Measurements from ENCODE around the gene LRSAM1.
A peak's percentile ranks its signal among the peaks of the same experiment; 100 is the strongest.

LRSAM1 gene

DNA sequence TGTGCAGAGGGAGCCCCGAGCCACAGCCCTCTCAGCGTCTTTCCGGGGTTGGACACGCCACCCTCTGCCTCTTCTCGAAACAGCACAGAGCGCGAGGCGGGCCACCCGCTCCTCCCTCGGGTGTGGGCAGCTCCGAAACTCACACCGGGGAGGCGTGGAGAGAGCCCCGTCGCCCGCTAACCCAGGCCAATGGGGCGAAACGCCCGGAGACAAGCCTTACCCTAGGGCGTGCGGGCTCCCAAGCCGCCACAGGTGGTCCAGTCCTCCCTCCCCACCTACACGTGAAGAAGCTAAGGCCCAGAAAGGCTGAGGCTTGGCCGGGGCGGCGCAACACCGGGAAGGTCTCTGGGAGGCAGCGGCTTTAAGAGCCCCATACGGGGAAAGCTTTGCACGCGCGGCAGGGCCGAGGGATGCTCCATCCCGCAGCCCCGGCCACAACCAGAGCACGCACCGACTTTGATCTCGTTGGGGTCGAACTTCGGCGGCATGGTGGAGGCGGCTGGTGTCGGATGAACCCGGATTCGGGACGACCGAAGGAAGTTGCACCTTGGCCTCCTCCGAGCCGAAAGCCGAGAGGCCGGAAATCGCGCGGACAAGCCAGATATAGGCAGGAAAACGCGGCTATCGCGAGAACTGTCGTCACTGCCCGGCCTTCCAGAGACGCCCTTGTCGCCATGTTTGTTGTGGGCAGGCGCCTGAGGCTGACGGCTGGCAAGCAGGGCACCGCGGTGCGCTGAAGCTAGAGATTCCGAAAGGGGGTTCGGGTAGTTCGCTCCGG lies at the start of gene LRSAM1, which contains the start of gene RPL12:
Gene LRSAM1 (plus strand): TSS at position 681 of the 778 bp plus-strand sequence. CDS start 3,018 bp downstream, outside the sequence.
Gene RPL12 (minus strand): TSS at position 577 of the 778 bp plus-strand sequence. CDS start 89 bp downstream, at position 488.
- DNase-seq: peak; percentile 99
- ATAC-seq: peak; percentile 57

DNA sequence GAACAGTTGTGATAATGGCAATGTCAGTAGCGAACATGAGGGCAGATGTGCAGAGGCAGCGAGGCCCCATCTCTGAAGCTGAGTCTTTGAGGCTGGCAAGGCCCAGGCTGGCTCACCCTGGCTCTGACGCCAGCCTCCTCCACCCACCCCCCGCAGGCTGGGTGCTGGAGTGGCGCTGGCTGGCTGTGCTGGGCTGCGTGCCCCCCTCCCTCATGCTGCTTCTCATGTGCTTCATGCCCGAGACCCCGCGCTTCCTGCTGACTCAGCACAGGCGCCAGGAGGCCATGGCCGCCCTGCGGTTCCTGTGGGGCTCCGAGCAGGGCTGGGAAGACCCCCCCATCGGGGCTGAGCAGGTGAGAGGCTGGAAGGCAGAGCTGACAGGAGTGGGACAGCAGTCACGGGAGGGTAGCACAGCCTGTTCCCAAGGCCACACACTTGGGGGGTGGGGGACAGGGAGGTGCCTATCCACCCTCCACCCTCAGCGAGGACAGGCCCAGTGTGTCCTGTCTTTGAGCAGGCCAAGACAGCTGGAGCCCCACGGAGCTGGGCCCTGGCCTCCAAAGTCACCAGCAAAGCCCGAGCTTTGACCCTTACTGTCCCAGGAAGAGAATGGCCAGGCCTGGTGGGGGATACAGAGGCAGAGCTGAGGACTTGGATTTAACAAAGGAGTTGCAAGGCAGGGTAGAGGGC lies 48.8 kb upstream of the LRSAM1 start:
- DNase-seq: no peak
- ATAC-seq: no peak

DNA sequence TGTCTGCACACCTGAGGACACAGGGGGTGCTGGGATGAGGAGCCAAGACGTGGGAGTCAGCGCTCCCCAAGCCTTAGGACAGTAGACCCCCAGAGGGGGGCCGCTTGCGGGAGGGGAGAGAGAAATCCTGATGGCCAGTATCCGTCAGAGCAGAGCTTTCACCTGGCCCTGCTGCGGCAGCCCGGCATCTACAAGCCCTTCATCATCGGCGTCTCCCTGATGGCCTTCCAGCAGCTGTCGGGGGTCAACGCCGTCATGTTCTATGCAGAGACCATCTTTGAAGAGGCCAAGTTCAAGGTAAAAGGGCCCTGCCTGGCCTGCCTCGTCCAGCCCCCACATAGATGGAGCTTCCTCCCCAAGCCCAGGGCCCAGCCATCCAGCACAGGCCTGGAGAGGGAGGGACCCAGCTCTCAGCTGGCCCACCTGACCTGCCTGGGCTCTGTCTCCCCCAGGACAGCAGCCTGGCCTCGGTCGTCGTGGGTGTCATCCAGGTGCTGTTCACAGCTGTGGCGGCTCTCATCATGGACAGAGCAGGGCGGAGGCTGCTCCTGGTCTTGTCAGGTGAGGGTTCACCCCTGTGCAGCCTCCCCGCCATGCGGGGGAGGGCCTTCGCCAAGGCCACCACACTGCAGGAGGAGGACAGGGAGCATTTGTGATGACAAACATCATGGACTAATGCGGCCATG lies 47.7 kb upstream of the LRSAM1 start:
- no peak for ATAC-seq
- DNase-seq: no peak

DNA sequence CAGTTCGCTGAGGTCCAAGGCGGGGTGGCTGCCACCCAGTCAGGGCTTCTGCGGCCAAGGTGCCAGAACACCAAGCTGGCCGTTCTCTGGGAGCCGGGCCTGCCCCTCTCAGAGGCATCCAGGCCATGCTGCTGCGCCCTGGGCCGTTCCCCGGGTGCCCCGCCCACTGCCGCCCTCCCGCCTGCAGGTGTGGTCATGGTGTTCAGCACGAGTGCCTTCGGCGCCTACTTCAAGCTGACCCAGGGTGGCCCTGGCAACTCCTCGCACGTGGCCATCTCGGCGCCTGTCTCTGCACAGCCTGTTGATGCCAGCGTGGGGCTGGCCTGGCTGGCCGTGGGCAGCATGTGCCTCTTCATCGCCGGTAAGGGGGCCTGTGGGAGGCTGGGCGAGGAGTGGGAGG lies 46.7 kb upstream of the LRSAM1 start:
- DNase-seq: no peak
- ATAC-seq: no peak

DNA sequence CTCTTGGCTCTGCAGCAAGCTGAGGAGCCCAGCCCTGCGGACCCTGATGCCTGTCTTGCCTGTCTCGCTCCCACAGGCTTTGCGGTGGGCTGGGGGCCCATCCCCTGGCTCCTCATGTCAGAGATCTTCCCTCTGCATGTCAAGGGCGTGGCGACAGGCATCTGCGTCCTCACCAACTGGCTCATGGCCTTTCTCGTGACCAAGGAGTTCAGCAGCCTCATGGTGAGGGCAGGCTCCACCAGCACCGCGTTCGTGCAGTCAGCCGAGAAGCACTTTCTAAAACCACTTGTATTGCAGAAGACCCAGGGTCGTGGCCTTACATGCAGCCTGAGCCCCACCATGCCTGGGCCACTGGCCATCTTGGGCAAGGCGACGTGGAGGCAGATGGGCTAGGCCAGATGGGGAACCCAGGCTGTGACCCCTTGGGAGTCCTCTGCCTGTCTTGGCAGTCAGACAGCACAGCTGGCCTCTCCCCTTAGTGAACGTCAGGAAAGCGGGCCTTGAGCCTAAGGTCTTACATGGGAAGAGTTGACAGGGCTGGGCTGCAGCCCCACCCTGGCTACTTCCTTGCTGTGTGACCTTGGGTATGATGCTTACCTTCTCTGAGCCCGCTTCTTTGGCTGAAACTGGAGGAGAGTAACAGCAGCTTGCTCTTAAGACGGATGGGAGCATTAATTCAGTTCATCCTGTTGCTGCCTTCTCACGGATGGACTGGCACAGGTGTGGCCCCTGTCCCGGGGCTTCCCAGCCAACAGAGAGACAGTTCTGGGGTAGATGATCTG lies 45.8 kb upstream of the LRSAM1 start:
- ATAC-seq: no peak
- DNase-seq: no peak

- no peak for ATAC-seq
- no peak for DNase-seq
Measured at GRCh38 chr9:127406799-127407491, 44.4 kb upstream of the LRSAM1 start.

- DNase-seq (no peak), ATAC-seq (no peak)
Measured at GRCh38 chr9:127407492-127407843, 43.8 kb upstream of the LRSAM1 start.

DNA sequence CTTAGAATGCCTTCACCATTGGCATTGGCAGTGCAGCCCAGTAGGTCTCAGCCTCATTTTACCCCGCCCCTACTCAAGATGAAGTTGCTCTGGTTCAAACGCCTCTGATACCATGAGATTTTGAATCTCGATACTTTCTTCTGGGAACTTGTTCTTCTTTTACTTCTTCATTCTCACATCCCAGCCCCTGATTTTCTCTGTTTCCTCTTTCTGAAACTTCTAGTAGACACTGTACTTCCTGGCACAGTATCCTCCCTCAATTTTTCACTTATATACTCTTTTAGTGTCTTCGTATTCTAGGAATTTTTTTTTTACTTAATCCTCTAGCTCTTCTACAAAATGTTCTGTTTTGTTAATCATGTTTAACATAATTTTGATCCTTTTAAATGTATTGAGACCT lies 40.2 kb upstream of the LRSAM1 start:
- no peak for ATAC-seq
- DNase-seq: no peak

GRCh38 chr9:127415141-127415540 lies 36.2 kb upstream of the LRSAM1 start:
- ATAC-seq: no peak
- DNase-seq: no peak

DNA sequence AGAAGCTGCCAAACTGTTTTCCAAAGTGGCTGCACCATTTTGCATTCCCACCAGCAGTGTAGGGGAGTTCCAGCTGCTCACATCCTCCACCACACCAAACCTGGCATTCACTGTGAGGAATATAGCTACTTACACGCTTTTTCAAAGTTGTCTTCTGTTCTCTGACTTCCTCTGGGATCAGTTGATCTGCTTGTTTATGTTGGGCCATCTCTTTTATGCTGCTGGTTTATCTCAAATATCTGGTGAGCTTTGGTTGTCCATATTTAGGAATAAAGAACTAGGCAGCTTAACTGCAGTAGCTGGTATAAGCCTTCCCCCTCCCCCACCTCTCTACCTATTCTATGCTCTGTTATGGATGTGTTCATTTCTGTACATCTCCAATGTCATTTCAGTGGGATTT lies 35.7 kb upstream of the LRSAM1 start:
- ATAC-seq (no peak), DNase-seq (no peak)

GRCh38 chr9:127417131-127418036 lies 33.9 kb upstream of the LRSAM1 start:
- DNase-seq (no peak), ATAC-seq (peak; percentile 29)

DNA sequence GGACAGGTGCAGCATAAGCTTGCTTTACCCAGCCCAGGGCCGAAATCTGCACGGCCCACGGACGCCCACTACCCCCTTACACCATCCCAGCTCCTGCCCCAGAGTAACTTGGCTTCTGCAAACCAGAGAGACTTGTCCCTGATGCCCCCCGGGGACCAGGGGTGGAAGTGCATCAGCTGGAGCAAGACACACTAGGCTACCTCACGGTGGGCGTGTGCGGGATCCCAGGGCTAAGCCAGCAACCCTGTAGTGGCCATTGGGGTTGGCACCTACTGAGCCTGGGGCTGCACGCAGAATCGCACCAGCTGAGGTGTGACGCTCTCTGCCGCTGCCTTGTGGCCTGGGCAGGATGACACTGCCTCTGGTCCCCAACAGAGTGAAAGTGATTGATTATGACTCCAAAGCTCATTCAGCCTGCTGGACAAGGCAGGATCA lies 33.3 kb upstream of the LRSAM1 start:
- peak; percentile 63 for ATAC-seq
- DNase-seq: peak; percentile 55

DNA sequence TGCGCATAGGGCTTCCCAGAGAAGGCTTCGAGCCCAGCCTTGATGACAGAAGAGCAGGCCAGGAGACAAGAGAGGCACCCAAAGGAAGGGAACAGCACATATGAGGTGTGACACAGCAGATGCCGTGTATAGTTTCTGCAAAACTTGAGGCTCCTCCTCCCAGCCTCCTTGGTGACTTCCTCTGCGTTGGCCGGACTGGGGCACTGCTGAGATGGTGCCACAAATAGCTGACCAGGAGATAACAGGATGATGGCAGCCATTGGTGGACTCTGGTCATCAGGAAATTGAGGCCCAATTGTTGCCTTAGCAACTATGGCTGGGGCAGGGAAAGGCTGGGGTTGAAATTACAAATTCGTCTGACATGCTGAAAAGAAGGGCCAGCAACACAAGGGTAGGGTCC lies 32.0 kb upstream of the LRSAM1 start:
- ATAC-seq: no peak
- no peak for DNase-seq

DNA sequence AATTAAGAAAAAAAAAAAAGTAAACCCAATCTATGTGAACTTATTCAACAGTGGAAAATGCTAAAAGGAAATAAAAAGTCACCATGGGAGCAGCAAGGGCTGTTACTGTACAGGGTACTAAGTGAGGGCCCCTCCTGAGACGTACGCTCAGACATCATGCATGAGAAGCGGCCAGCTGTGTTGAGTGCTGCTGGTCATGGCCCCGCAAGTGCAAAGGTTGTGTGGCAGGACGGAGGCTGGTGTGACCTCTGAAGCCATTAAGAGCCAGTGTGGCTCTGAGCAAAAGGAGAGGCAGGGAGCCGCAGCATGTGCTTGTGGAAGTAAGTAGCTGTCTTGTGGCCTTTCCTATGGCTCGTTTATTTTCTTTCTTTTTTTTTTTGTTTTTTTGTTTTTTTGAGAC lies 30.3 kb upstream of the LRSAM1 start:
- ATAC-seq: no peak

DNA sequence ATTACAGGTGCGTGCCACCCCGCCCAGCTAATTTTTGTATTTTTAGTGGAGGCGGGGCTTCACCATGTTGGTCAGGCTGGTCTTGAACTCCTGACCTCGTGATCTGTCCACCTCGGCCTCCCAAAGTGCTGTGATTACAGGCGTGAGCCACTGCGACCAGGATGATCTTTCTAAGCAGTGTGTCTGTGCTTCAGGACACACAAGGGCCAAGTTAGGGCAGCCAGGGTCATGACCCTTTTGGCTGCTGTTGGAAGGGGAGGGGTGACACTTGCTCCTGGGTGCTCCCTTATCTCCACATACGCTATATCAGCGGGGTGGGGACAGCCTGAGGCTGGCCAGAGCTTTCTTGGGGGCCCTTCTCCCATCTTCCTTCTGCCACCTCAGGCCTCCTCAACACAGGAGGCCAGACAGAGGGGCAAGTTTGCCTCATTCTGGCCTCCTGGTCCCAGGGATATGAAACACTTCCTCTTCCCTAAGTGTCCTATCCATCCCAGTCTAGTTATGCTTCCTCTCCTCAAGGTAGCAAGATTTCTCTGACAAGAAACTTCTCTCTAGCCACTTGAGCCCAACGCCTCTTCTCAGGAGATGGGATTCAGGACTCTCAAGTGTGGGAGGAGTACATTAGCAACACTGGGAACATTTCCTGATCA lies 29.1 kb upstream of the LRSAM1 start:
- ATAC-seq (no peak), DNase-seq (no peak)

More for the DNA sequence above, 30.3 kb upstream of the LRSAM1 start:
- no peak for DNase-seq

DNA sequence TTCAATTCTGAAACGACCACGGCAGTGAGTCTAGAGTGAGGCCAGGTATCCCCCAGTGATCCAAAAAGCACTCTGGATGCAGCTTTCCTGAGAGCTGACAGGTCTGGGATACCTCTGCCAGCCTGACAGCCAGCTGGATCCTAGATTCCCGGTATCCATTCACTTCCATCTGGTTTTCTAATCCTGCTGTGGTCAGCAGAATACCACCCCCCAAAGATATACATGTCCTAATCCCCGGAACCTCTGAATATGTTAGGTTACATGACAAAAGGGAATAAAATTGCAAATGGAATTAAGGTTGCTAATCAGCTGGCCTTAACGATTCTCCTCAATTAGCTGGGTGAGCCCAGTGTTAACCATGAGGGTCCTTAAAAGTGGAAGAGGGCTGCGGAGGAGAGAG lies 28.5 kb upstream of the LRSAM1 start:
- ATAC-seq: no peak

DNA sequence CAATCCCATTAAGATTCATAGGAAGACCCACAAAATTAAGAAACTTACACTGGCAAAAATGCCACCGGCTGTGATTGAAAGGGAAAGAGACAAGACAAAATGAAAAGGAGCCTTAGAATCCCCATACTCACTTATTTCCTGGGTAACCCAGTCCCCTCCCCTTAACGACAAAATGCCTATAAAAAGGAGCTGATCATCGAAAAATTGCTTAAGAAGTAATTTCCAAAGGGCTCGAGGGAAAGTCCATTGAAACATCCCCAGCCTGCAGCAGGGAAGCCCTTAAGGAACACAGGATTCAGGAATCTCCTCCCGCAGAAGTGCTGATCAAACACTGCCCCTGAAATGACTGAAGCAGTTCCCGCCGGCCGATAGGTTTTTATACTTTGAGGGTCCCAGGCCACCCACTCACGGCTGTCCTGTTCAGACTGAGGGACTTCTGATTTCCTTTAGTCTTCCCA lies 27.8 kb upstream of the LRSAM1 start:
- DNase-seq (no peak), ATAC-seq (no peak)

More for the DNA sequence above, 28.5 kb upstream of the LRSAM1 start:
- no peak for DNase-seq

DNA sequence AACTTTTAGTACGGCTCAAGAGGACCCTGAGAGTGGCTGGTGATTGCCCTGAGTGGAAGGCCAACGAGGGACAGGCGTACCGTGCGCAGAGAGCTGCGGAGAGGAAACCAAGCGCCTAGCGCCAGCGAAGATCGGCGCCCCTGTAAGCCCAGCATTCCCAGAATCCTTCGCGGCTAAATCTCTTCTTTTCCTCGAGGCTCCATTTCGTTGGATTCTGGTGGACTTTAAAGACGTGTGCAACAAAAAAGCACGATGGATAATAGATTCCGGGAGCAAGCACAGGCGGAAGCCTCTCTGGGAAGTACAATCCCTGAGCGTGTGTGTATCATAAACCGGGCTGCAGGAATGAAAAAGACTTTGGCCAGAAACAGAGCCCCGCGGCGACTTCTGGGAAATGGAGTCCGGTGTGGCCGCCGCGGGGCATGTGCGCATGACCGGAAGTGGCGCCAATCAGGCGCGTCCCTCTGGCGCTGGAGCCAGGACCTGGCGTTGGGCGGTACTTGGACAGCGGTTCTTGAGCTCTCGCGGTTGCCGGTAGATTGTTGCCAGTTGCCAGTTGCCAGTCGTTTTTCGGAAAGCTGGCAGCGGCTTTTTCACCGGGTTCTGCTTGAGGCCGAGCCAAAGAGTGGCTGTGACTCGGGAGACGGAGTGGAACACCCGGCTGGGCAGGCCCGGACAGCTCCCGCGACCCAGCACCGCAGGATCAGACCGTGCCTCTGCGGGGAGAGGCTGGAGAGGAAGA lies 27.2 kb upstream of the LRSAM1 start, which contains the start of gene ZNF79:
Gene ZNF79 (plus strand): TSS at position 449 of the 742 bp plus-strand sequence. CDS start 406 bp downstream, outside the sequence.
- peak; percentile 95 for DNase-seq
- peak; percentile 70 for ATAC-seq

DNA sequence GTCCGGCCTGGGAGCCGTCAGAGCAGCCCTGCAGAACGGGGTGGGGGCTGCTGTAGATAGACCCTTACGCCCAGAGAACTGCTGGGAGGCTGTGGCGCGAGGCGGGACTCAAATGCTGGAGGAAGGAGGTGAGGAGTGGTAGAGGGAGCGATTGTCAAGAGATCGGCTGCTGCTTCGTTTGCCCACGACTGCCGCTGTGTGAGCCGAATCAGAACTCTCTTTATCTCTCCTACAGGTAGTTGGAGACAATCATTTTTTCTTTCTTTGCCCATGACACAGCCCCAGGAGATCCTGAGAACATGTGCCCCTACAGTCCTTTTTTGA lies 26.7 kb upstream of the LRSAM1 start:
- ATAC-seq (peak; percentile 7), DNase-seq (peak; percentile 48)

All from stimulated activated naive CD8-positive, alpha-beta T cell treated with anti-CD3 and anti-CD28 coated beads, Interleukin-15, Interleukin-2, amounts not matched to agents 100 U/mL and 50 U/mL, for 24 hours (primary cell).